K562 (cell line): ENCODE results near the gene GIPR. TPM values are rescaled to one million over a fixed set of nuclear protein-coding genes. Genes with fewer than 3 reads are reported as not detected.

Experiments
- CBX3 ChIP-seq, 2 experiments: IDR thresholded peaks; 1 replicate in 1 of 2; 2 replicates in 1 of 2; pipeline ENCODE4 v1.6.1; 2012; ENCODE audit warnings: inconsistent platforms in 2 of 2, low read length in 2 of 2, borderline replicate concordance in 1 of 2, control low read depth in 1 of 2
- CCNT2 ChIP-seq: IDR thresholded peaks from 2 replicates; pipeline ENCODE4 v1.6.1; 2011; ENCODE audit warnings: borderline replicate concordance, low read depth, mild to moderate bottlenecking, moderate library complexity, mixed read lengths, low read length; ENCODE audit not compliant: insufficient read length; ENCODE audit errors: extremely low read depth
- E2F6 ChIP-seq, 2 experiments: IDR thresholded peaks; 2 replicates each; pipeline ENCODE4 v1.6.1; 2011; ENCODE audit warnings: borderline replicate concordance in 1 of 2, control low read depth in 1 of 2, low read depth in 1 of 2, low read length in 1 of 2, mild to moderate bottlenecking in 1 of 2, mixed read lengths in 1 of 2, moderate library complexity in 1 of 2; ENCODE audit not compliant: insufficient read depth in 1 of 2, insufficient read length in 1 of 2, poor library complexity in 1 of 2, severe bottlenecking in 1 of 2; ENCODE audit errors: extremely low read depth in 1 of 2
- RB1 ChIP-seq: fragments of 450-650 bp; IDR thresholded peaks from 2 replicates; pipeline ENCODE4 v1.6.1; 2017; ENCODE audit warnings: low read depth, mild to moderate bottlenecking
- SMAD2 ChIP-seq: fragments of 150-350 bp; IDR thresholded peaks from 2 replicates; pipeline ENCODE4 v1.6.1; 2014; ENCODE audit warnings: low read depth, mild to moderate bottlenecking, low read length
- SP1 ChIP-seq: sonication (generic); formaldehyde crosslinking; IDR thresholded peaks from 2 replicates; pipeline ENCODE4 v1.8.1; 2022; ENCODE audit warnings: mild to moderate bottlenecking, missing genetic modification reagents
- SPI1 ChIP-seq: IDR thresholded peaks from 2 replicates; pipeline ENCODE4 v1.6.1; 2011; ENCODE audit warnings: low read depth, low read length, control low read depth, borderline replicate concordance
- UBTF ChIP-seq, 2 experiments: IDR thresholded peaks; 2 replicates each; pipeline ENCODE4 v1.6.1; 2012; ENCODE audit warnings: improper control_type of control experiment in 2 of 2, low read depth in 2 of 2, low read length in 2 of 2, borderline replicate concordance in 1 of 2
- ZBTB7A ChIP-seq: IDR thresholded peaks from 2 replicates; pipeline ENCODE4 v1.6.1; 2011; ENCODE audit warnings: low read depth, mild to moderate bottlenecking, low read length, moderate library complexity, borderline replicate concordance; ENCODE audit not compliant: control insufficient read depth
- ZNF232 ChIP-seq: sonication (generic); formaldehyde crosslinking; IDR thresholded peaks from 2 replicates; pipeline ENCODE4 v1.8.0; 2022; ENCODE audit warnings: mild to moderate bottlenecking, missing genetic modification reagents
- ZNF239 ChIP-seq: fragments of 250-450 bp; sonication (Bioruptor Pico); IDR thresholded peaks from 2 replicates; pipeline ENCODE4 v1.4.0; 2020; ENCODE audit warnings: mild to moderate bottlenecking
- polyA plus RNA-seq, 8 experiments: library from polyadenylated mRNA; depleted of rRNA in 4 of 8; stranded (reverse) in 5 of 8; unstranded in 3 of 8; fragments of >200 nt; fragmentation: Nextera tagmentation in 2 of 8; fragmentation: Illumina TruSeq in 1 of 8; extraction: Ambion mirVana in 2 of 8; extraction: Trizol in 1 of 8; gene quantifications; 2 replicates each; pipeline versions ENCODE4 v1.2.1 to v1.2.3, GENCODE V29; 2011 to 2014; ENCODE audit warnings: inconsistent platforms in 1 of 8, missing spikeins in 1 of 8
- total RNA-seq, 7 experiments: library from RNA; depleted of rRNA in 6 of 7; stranded (reverse); fragments of >200 nt in 6 of 7; fragmentation: Illumina TruSeq in 2 of 7; extraction: Trizol in 2 of 7; gene quantifications; 2 replicates each; pipeline versions ENCODE4 v1.2.1 to v1.2.3, GENCODE V29; 2011 to 2021; ENCODE audit warnings: low replicate concordance in 1 of 7
- TF ChIP-seq, protein P1 (sequence below), 2 experiments: fragments of 450-650 bp; conservative IDR thresholded peaks; 2 replicates each; pipeline ENCODE4 v1.6.1; 2017; ENCODE audit warnings: mild to moderate bottlenecking in 2 of 2, moderate library complexity in 2 of 2
- TF ChIP-seq, protein P2 (sequence below): fragments of 250-450 bp; sonication (Bioruptor Pico); IDR thresholded peaks from 2 replicates; pipeline ENCODE4 v1.4.0; 2020; ENCODE audit warnings: borderline replicate concordance
- TF ChIP-seq, protein P3 (sequence below): fragments of 250-450 bp; sonication (Bioruptor Pico); IDR thresholded peaks from 2 replicates; pipeline ENCODE4 v1.8.0; 2022; ENCODE audit warnings: inconsistent platforms

The GIPR gene
- total and polyA plus RNA-seq, 9 of the 15 experiments (the other 6 are each of a cell fraction or from before 2014, with no cell fraction given), result 2.2 to 26.8 (median 12.7) TPM

DNA sequence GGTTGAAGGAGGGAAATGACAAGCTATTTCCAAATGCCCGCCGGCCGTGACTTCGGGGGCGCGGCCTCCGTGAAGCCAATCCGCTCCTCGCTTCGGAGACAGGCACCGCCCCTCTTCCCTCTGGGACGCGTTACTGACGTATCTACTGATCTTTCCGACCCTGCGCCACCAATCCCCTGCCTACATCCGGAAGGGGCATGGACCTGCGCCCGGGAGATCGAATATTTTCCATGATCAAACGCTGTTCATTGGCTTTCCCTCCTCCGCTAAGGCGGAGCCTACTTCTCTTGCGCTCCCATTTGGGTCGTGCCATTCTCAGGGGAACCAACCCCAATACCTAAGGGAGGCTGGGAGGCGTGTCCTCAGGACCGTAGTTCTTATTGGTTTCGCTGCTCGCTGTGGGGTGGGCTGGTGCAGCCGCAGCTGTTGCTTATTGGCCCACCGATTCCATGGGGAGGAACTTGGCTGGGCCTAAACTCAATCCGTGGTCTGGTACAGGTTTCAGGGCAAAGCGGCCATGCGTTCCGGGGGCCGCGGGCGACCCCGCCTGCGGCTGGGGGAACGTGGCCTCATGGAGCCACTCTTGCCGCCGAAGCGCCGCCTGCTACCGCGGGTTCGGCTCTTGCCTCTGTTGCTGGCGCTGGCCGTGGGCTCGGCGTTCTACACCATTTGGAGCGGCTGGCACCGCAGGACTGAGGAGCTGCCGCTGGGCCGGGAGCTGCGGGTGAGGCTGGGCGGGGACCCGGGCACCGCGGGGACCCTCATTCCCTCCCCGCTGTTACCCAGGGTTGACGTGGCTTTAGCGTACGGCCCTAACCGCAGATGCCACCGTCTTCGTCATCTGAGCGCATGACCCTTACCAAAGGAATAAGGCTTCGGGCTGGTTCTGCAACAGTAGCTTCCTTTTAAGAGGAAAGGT, 24.4 kb downstream of the GIPR start, which contains the start of gene QPCTL (continued):
- TF ChIP-seq SPI1 (peak; percentile 79; the same call in 1 of the 2 replicates), ZBTB7A (peak; percentile 91), ZNF239 (no peak), ZNF232 (CRISPR knock-in tag) (0 out of 2 replicates have a peak, but pooled peaks have one; percentile 58), CCNT2 (peak; percentile 37), CBX3 (IDR thresholded peaks at IDR 0.05; ENCODE audit: borderline replicate concordance in 1 of 2, low read length in 2 of 2) (no peak), SMAD2 (no peak), E2F6 (IDR thresholded peaks at IDR 0.05; ENCODE audit: borderline replicate concordance in 1 of 2, extremely low read depth in 1 of 2, insufficient read depth in 1 of 2, insufficient read length in 1 of 2, low read depth in 1 of 2, low read length in 1 of 2, poor library complexity in 1 of 2, severe bottlenecking in 1 of 2) (peak; percentile 20 to 56), SP1 (peak; percentile 85), RB1 (0 out of 2 replicates have a peak, but pooled peaks have one; percentile 71), UBTF (IDR thresholded peaks at IDR 0.05; ENCODE audit: borderline replicate concordance in 1 of 2, low read depth in 2 of 2, low read length in 2 of 2) (0 out of 4 replicates have a peak, but pooled peaks of 1 of the 2 experiments have one; percentile 41)
- TF ChIP-seq, protein P1, sequence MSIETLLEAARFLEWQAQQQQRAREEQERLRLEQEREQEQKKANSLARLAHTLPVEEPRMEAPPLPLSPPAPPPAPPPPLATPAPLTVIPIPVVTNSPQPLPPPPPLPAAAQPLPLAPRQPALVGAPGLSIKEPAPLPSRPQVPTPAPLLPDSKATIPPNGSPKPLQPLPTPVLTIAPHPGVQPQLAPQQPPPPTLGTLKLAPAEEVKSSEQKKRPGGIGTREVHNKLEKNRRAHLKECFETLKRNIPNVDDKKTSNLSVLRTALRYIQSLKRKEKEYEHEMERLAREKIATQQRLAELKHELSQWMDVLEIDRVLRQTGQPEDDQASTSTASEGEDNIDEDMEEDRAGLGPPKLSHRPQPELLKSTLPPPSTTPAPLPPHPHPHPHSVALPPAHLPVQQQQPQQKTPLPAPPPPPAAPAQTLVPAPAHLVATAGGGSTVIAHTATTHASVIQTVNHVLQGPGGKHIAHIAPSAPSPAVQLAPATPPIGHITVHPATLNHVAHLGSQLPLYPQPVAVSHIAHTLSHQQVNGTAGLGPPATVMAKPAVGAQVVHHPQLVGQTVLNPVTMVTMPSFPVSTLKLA (conservative IDR thresholded peaks at IDR 0.05), result peak in 1 of 2 experiments; percentile 54; a peak in 3 of 4 replicates
- TF ChIP-seq, protein P2, sequence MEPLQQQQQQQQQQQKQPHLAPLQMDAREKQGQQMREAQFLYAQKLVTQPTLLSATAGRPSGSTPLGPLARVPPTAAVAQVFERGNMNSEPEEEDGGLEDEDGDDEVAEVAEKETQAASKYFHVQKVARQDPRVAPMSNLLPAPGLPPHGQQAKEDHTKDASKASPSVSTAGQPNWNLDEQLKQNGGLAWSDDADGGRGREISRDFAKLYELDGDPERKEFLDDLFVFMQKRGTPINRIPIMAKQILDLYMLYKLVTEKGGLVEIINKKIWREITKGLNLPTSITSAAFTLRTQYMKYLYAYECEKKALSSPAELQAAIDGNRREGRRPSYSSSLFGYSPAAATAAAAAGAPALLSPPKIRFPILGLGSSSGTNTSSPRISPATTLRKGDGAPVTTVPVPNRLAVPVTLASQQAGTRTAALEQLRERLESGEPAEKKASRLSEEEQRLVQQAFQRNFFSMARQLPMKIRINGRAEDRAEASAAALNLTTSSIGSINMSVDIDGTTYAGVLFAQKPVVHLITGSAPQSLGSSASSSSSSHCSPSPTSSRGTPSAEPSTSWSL (CRISPR knock-in tag), result no peak
- TF ChIP-seq, protein P3, sequence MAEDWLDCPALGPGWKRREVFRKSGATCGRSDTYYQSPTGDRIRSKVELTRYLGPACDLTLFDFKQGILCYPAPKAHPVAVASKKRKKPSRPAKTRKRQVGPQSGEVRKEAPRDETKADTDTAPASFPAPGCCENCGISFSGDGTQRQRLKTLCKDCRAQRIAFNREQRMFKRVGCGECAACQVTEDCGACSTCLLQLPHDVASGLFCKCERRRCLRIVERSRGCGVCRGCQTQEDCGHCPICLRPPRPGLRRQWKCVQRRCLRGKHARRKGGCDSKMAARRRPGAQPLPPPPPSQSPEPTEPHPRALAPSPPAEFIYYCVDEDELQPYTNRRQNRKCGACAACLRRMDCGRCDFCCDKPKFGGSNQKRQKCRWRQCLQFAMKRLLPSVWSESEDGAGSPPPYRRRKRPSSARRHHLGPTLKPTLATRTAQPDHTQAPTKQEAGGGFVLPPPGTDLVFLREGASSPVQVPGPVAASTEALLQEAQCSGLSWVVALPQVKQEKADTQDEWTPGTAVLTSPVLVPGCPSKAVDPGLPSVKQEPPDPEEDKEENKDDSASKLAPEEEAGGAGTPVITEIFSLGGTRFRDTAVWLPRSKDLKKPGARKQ (CRISPR knock-in tag), result no peak
